GM18517 (cell line): ENCODE data around the gene DNAJB2.
A peak's percentile ranks its signal among the peaks of the same experiment; 100 is the strongest.

Source experiments
- ATAC-seq: cut with Tn5 transposase; IDR thresholded peaks from one replicate; pipeline ENCODE4 v1.9.1; 2021; ENCODE audit warnings: mild to moderate bottlenecking, moderate library complexity; ENCODE audit not compliant: unreplicated experiment

The DNAJB2 gene

DNA sequence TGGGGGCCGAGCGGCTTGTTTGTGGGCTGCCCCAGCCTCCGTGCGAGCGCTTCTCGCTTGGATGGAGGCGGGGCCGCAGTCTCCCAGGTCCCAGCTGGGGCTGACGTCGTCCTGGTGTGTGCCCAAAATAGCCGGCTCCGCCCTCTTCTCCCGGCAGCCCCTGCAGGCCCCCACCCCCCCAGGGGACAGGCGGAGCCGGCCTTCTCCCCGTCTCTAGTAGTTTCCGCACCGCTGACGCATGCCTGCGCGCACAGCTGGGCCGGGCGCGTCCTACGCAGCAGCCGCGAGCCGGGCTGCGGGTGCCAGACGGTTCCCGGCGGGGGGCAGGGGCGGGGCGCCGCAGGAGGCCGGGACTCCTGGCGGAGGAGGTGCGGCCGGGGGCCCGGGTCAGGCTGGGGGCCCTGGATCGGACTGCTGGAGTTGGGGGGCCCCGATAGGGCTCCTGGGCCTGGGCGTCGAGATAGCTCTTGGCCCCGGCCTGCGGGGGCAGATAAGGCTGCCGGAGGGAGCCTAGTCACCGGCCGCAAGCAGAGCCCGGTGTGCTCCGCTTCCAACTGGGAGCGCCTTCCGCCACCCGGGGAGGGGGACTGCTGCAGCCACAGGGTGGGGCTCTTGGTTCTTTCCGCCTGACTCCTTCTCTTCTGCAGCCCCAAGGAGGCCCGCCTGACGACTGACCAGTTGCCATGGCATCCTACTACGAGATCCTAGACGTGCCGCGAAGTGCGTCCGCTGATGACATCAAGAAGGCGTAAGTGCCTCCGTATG lies at the start of gene DNAJB2:
Gene DNAJB2 (plus strand): TSS at position 216 of the 765 bp plus-strand sequence. CDS start 468 bp downstream, at position 684.
- peak; percentile 80 for ATAC-seq

DNA sequence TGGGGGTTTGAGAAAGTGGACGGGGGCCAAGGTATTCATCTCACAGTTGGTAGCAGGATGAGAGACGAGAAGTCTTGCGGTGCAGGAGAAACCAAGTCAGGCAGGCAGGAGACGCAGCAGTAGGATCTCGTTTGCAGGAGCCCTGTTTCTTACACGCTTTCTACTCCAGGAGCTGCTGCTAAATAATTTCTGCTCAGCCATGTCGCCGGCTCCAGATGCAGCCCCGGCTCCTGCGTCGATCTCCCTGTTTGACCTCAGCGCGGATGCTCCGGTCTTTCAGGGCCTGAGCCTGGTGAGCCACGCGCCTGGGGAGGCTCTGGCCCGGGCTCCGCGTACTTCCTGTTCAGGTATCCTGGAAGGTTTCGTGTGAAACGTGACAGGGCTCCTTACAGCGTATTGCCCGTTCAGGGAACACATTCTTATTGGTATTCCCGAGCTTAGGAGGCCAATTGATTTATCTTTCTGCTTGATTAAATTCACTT lies 49.1 kb upstream of the DNAJB2 start:
- peak; percentile 13 for ATAC-seq

DNA sequence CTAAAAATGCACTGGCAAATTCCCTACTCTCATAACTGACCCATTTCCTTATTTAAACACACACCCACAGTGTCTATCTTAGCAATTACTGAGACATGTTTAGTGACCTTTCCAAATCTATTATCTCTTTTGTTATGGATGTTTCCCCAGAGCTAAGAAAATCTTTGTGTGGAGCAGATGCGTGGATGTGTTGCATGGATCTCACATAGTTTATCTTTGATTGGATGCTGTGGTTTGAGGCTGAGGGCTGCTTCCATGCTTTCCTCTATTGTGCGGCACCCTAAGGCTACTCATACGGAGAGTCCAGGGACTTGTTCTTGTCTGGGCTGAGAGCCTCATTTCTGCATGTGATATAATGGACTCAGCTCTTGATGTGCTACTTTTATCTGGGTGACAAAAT lies 44.8 kb upstream of the DNAJB2 start:
- no peak for ATAC-seq

GRCh38 chr2:219243291-219243761 lies 35.8 kb upstream of the DNAJB2 start:
- no peak for ATAC-seq

DNA sequence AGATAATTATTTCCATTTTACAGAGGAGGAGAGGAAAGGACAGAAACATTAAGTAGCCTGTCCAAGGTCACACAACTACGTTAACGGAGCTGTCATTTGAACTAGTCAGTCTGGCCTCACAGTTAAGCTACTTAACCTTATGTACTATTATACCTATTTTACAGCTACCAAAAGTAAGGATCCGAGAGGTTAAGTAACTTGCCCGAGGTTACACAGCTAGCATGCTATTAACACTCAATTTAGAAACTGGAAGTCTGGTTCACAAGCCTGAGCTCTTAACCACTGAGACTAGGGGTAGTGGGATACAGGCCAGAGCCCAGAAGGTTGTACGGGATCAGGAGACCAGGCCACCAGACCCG lies 34.4 kb upstream of the DNAJB2 start:
- no peak for ATAC-seq

GRCh38 chr2:219245148-219245898 lies 33.8 kb upstream of the DNAJB2 start, which contains the start of the genes GLB1L and STK16:
Gene GLB1L (minus strand): TSS chr2:219245444. CDS start chr2:219243573, 1,871 bp downstream.
Gene STK16 (plus strand): TSS chr2:219245479. CDS start chr2:219246000, 521 bp downstream.
- peak; percentile 66 for ATAC-seq

DNA sequence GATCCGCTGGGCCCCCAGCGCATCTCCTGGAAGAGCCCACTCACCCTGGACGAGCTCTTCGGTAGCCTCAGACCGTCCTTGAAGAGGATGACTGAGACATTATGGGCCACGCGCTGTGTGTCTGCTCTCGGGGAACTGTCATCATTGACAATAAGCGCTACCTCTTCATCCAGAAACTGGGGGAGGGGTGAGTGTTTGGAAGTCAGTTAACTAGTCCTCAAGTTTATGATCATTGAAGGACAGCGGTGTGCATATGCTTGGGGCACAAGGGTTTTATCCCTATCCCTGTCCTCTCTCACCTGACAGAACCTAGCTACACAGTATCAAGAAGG lies 33.3 kb upstream of the DNAJB2 start:
- no peak for ATAC-seq

- ATAC-seq = no peak
Measured at GRCh38 chr2:219246559-219246958, 32.6 kb upstream of the DNAJB2 start.

- no peak for ATAC-seq
Measured at GRCh38 chr2:219247678-219248642, 31.2 kb upstream of the DNAJB2 start.

- ATAC-seq = no peak
Measured at GRCh38 chr2:219248845-219249202, 30.3 kb upstream of the DNAJB2 start.

DNA sequence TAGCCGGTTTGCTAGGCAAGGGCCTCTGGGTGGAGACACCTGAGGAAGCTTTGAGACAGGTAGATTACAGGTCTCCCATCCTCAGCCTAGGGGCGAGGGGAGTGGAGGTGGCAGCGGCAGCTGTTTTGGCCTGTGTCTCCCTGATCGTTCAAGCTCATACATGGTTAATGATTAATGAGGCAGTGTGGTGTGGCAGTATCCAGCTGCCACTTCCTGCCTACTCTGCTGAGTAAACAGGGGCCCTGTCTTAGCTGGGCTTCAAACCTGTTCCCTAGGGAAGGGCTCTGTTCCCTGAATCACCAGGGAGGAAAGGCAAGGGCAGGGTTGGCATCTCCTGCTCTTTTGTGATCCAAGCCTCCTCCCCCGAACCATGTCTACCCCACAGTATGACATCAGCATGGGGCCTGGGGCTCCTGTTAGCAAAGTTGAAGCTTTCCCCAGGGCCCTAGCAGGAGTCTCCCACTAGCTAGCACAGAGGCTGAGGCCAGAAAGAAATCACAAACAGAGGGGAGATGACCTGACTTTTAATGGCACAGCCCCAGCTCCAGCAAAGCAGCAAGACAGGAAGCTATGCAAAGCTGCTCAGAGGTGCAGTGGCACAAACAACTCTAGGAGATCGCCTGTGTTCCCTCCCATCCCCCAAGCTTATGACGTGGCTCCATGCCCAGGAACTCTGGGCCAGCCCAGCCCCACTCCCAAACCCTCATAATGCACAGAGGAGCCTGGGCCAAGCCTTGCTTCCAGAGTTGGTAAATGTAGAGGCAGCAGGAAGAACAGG lies 29.8 kb upstream of the DNAJB2 start:
- ATAC-seq = peak; percentile 52

- ATAC-seq = no peak
Measured at GRCh38 chr2:219250049-219250781, 29.0 kb upstream of the DNAJB2 start.

DNA sequence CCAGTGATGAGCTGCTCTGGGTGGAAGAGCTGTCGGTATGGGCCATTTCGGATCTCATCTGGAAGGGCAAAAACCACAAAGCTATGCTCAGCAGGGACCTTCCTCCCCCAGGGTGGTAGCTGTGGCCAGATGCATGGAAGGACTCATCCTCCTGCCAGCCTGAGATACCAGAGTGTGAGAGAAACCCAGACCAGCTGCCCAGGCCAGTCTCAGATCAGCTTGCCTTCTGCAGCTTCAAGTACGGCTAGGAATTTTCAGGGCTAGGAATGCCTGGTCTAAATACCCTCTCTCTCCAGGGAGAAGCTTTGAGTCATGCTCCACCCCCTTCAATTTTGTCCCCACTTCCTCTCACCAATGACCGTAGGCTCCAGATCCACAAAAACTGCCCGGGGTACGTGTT lies 27.5 kb upstream of the DNAJB2 start:
- no peak for ATAC-seq

GRCh38 chr2:219252084-219252483 lies 27.1 kb upstream of the DNAJB2 start:
- ATAC-seq = no peak

GRCh38 chr2:219252570-219252899 lies 26.6 kb upstream of the DNAJB2 start:
- no peak for ATAC-seq

DNA sequence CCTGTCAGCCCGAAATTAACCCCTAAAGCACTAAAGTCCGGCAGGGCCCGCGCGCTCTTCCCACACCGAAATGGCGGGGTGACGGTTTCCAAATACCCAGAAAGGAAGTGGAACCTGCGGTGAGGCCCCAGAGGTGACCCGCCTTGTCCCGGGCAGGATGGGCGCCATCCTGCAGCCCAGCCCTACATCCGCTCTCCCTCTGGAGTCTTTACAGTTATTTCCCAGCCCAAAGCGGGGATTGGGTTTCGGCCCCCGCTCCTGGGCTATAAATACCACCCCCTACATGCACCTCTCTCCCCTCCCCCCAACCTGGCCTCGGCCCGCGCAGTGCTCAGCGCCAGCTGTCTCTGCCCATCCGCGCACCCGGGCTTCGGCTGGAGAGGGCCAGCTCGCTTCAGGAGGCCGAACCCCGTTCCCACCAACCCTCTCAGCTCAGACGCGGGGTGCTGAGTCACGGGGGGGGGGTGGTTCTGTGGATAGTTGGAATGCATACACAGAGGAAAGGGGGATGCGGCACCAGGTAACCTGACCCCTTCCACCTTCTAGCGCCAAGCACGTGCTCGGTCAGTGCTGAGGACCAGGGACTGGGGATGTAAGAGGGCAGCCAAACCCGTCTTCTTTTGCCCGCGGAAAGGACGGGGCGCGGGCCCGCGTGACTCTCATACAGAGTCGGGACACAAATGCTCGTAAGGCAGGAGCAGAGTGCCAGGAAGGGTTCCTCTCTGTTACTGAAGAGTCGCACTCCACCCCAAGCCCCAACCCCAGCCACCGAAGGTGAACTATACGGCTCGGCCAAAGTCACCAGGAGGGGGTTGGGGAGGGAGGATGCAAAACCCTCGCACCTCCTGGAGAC lies 26.0 kb upstream of the DNAJB2 start, which contains the start of gene TUBA4B:
Gene TUBA4B (plus strand): TSS at position 344 of the 853 bp plus-strand sequence. CDS start 165 bp downstream, at position 509.
- peak; percentile 10 for ATAC-seq

GRCh38 chr2:219253753-219254589 lies 25.2 kb upstream of the DNAJB2 start, which contains the start of gene TUBA4A:
Gene TUBA4A (minus strand): TSS chr2:219253918. CDS start chr2:219253858, 60 bp downstream.
- peak; percentile 29 for ATAC-seq
